Cerebellar nuclear complex (tissue), 1 donor: Measurements from ENCODE around the gene MYLK4.

ENCODE experiments used
- DNase-seq, 2 experiments: peaks; one replicate each; lab custom pipeline; 2025; lab: John Stamatoyannopoulos, UW

MYLK4 gene

GRCh38 chr6:2695454-2696095, 55.1 kb downstream of the MYLK4 start:
- DNase-seq = no peak

GRCh38 chr6:2693231-2693630, 57.5 kb downstream of the MYLK4 start:
- no peak for DNase-seq

GRCh38 chr6:2688401-2689064, 62.2 kb downstream of the MYLK4 start:
- DNase-seq = no peak

GRCh38 chr6:2687456-2687855, 63.3 kb downstream of the MYLK4 start:
- DNase-seq = no peak

- no peak for DNase-seq
Measured at GRCh38 chr6:2686515-2686914, 64.2 kb downstream of the MYLK4 start.

- DNase-seq = no peak
Measured at GRCh38 chr6:2684766-2685754, 65.7 kb downstream of the MYLK4 start.

GRCh38 chr6:2684103-2684749, 66.5 kb downstream of the MYLK4 start:
- no peak for DNase-seq

GRCh38 chr6:2680264-2680922, 70.3 kb downstream of the MYLK4 start:
- DNase-seq = no peak

GRCh38 chr6:2677080-2677593, 73.6 kb downstream of the MYLK4 start:
- no peak for DNase-seq

GRCh38 chr6:2676048-2676447, 74.7 kb downstream of the MYLK4 start:
- DNase-seq = no peak

- no peak for DNase-seq
Measured at GRCh38 chr6:2674857-2675256, 75.9 kb downstream of the MYLK4 start.

- no peak for DNase-seq
Measured at GRCh38 chr6:2669067-2669700, 81.5 kb downstream of the MYLK4 start.

GRCh38 chr6:2667617-2668016, 83.1 kb downstream of the MYLK4 start:
- no peak for DNase-seq

- no peak for DNase-seq
Measured at GRCh38 chr6:2666906-2667575, 83.7 kb downstream of the MYLK4 start.

GRCh38 chr6:2665146-2666070, 85.3 kb downstream of the MYLK4 start:
- DNase-seq = no peak

- no peak for DNase-seq
Measured at GRCh38 chr6:2663123-2663522, 87.6 kb downstream of the MYLK4 start.

- DNase-seq = no peak
Measured at GRCh38 chr6:2661651-2662050, 89.1 kb downstream of the MYLK4 start.

GRCh38 chr6:2659882-2660281, 90.8 kb downstream of the MYLK4 start:
- DNase-seq = no peak

GRCh38 chr6:2659381-2659780, 91.3 kb downstream of the MYLK4 start:
- no peak for DNase-seq
